ENCODE data around the gene DOP1A.

The DOP1A gene

GRCh38 chr6:83083476-83083875 is 16.0 kb downstream of the DOP1A start:
- Histone ChIP-seq H3K4me1 (ENCODE audit: insufficient read depth, insufficient read length) (no peaks in the 10 kb centered on the region), H3K27me3 (ENCODE audit: insufficient read depth, insufficient read length) (no peaks in the 10 kb centered on the region), H3K9me3 (ENCODE audit: insufficient read depth, low read length) (no peaks in the 10 kb centered on the region), H3K36me3 (ENCODE audit: insufficient read depth, insufficient read length, low read length) (no peaks in the 10 kb centered on the region), H3K4me3 (ENCODE audit: insufficient read length, low read depth) (no peak overlapping the region), H3K9ac (ENCODE audit: insufficient read length, low read depth) (no peak overlapping the region)
- TF ChIP-seq YY1 (IDR thresholded peaks at IDR 0.05; ENCODE audit: insufficient read depth, insufficient read length): no peak
- no peak for TF ChIP-seq SUZ12 (IDR thresholded peaks at IDR 0.05; ENCODE audit: extremely low read depth, insufficient read depth, insufficient read length)
- TF ChIP-seq ZNF274 (IDR thresholded peaks at IDR 0.05; ENCODE audit: low read depth, low read length): no peak
- DNase-seq (ENCODE audit: low read depth, low spot score): no peak

GRCh38 chr6:83086751-83087150 is 19.3 kb downstream of the DOP1A start:
- DNase-seq (ENCODE audit: low read depth, low spot score): no peak
- H3K9me3 ChIP-seq (ENCODE audit: insufficient read depth, low read length): no peaks in the 10 kb centered on the region

GRCh38 chr6:83092756-83093399 is 25.4 kb downstream of the DOP1A start:
- Histone ChIP-seq H3K36me3 (ENCODE audit: insufficient read depth, insufficient read length, low read length) (no peaks in the 10 kb centered on the region), H3K4me1 (ENCODE audit: insufficient read depth, insufficient read length) (no peaks in the 10 kb centered on the region), H3K9ac (ENCODE audit: insufficient read length, low read depth) (no peak overlapping the region), H3K27me3 (ENCODE audit: insufficient read depth, insufficient read length) (no peaks in the 10 kb centered on the region), H3K9me3 (ENCODE audit: insufficient read depth, low read length) (no peaks in the 10 kb centered on the region), H3K4me3 (ENCODE audit: insufficient read length, low read depth) (no peak overlapping the region)
- no peak for DNase-seq (ENCODE audit: low read depth, low spot score)
- TF ChIP-seq ZNF274 (IDR thresholded peaks at IDR 0.05; ENCODE audit: low read depth, low read length) (no peak), SUZ12 (IDR thresholded peaks at IDR 0.05; ENCODE audit: extremely low read depth, insufficient read depth, insufficient read length) (no peak), YY1 (IDR thresholded peaks at IDR 0.05; ENCODE audit: insufficient read depth, insufficient read length) (no peak)

More at GRCh38 chr6:83086751-83087150, 19.3 kb downstream of the DOP1A start:
- Histone ChIP-seq H3K27me3 (ENCODE audit: insufficient read depth, insufficient read length) (no peaks in the 10 kb centered on the region), H3K4me3 (ENCODE audit: insufficient read length, low read depth) (no peak overlapping the region), H3K9ac (ENCODE audit: insufficient read length, low read depth) (no peak overlapping the region), H3K4me1 (ENCODE audit: insufficient read depth, insufficient read length) (no peaks in the 10 kb centered on the region), H3K36me3 (ENCODE audit: insufficient read depth, insufficient read length, low read length) (no peaks in the 10 kb centered on the region)
- TF ChIP-seq SUZ12 (IDR thresholded peaks at IDR 0.05; ENCODE audit: extremely low read depth, insufficient read depth, insufficient read length): no peak
- no peak for TF ChIP-seq YY1 (IDR thresholded peaks at IDR 0.05; ENCODE audit: insufficient read depth, insufficient read length)
- TF ChIP-seq ZNF274 (IDR thresholded peaks at IDR 0.05; ENCODE audit: low read depth, low read length): no peak

- no peak for DNase-seq (ENCODE audit: low read depth, low spot score)
- no peaks in the 10 kb centered on the region for H3K4me1 ChIP-seq (ENCODE audit: insufficient read depth, insufficient read length)
- H3K9ac ChIP-seq (ENCODE audit: insufficient read length, low read depth): no peak overlapping the region
- TF ChIP-seq ZNF274 (IDR thresholded peaks at IDR 0.05; ENCODE audit: low read depth, low read length) (no peak), YY1 (IDR thresholded peaks at IDR 0.05; ENCODE audit: insufficient read depth, insufficient read length) (no peak)
- H3K36me3 ChIP-seq (ENCODE audit: insufficient read depth, insufficient read length, low read length): no peaks in the 10 kb centered on the region
- H3K27me3 ChIP-seq (ENCODE audit: insufficient read depth, insufficient read length): no peaks in the 10 kb centered on the region
- H3K4me3 ChIP-seq (ENCODE audit: insufficient read length, low read depth): no peak overlapping the region
- no peaks in the 10 kb centered on the region for H3K9me3 ChIP-seq (ENCODE audit: insufficient read depth, low read length)
Observed at GRCh38 chr6:83096791-83097190, 29.3 kb downstream of the DOP1A start.

GRCh38 chr6:83097204-83097603 is 29.7 kb downstream of the DOP1A start:
- no peaks in the 10 kb centered on the region for H3K9me3 ChIP-seq (ENCODE audit: insufficient read depth, low read length)
- no peaks in the 10 kb centered on the region for H3K27me3 ChIP-seq (ENCODE audit: insufficient read depth, insufficient read length)
- no peaks in the 10 kb centered on the region for H3K36me3 ChIP-seq (ENCODE audit: insufficient read depth, insufficient read length, low read length)
- no peaks in the 10 kb centered on the region for H3K4me1 ChIP-seq (ENCODE audit: insufficient read depth, insufficient read length)
- TF ChIP-seq SUZ12 (IDR thresholded peaks at IDR 0.05; ENCODE audit: extremely low read depth, insufficient read depth, insufficient read length) (no peak), ZNF274 (IDR thresholded peaks at IDR 0.05; ENCODE audit: low read depth, low read length) (no peak), YY1 (IDR thresholded peaks at IDR 0.05; ENCODE audit: insufficient read depth, insufficient read length) (no peak)
- DNase-seq (ENCODE audit: low read depth, low spot score): no peak
- no peak overlapping the region for H3K9ac ChIP-seq (ENCODE audit: insufficient read length, low read depth)
- H3K4me3 ChIP-seq (ENCODE audit: insufficient read length, low read depth): no peak overlapping the region

- TF ChIP-seq SUZ12 (IDR thresholded peaks at IDR 0.05; ENCODE audit: extremely low read depth, insufficient read depth, insufficient read length) (no peak), YY1 (IDR thresholded peaks at IDR 0.05; ENCODE audit: insufficient read depth, insufficient read length) (no peak), ZNF274 (IDR thresholded peaks at IDR 0.05; ENCODE audit: low read depth, low read length) (no peak)
- no peak for DNase-seq (ENCODE audit: low read depth, low spot score)
Observed at GRCh38 chr6:83097675-83098074, 30.2 kb downstream of the DOP1A start.

GRCh38 chr6:83098589-83098988 is 31.1 kb downstream of the DOP1A start:
- no peaks in the 10 kb centered on the region for H3K27me3 ChIP-seq (ENCODE audit: insufficient read depth, insufficient read length)
- H3K36me3 ChIP-seq (ENCODE audit: insufficient read depth, insufficient read length, low read length): no peaks in the 10 kb centered on the region
- no peak overlapping the region for H3K9ac ChIP-seq (ENCODE audit: insufficient read length, low read depth)
- TF ChIP-seq YY1 (IDR thresholded peaks at IDR 0.05; ENCODE audit: insufficient read depth, insufficient read length): no peak
- no peak for TF ChIP-seq ZNF274 (IDR thresholded peaks at IDR 0.05; ENCODE audit: low read depth, low read length)
- no peak for TF ChIP-seq SUZ12 (IDR thresholded peaks at IDR 0.05; ENCODE audit: extremely low read depth, insufficient read depth, insufficient read length)
- no peak overlapping the region for H3K4me3 ChIP-seq (ENCODE audit: insufficient read length, low read depth)
- no peak for DNase-seq (ENCODE audit: low read depth, low spot score)
- H3K9me3 ChIP-seq (ENCODE audit: insufficient read depth, low read length): no peaks in the 10 kb centered on the region
- H3K4me1 ChIP-seq (ENCODE audit: insufficient read depth, insufficient read length): no peaks in the 10 kb centered on the region

More at GRCh38 chr6:83097675-83098074, 30.2 kb downstream of the DOP1A start:
- Histone ChIP-seq H3K4me1 (ENCODE audit: insufficient read depth, insufficient read length) (no peaks in the 10 kb centered on the region), H3K9me3 (ENCODE audit: insufficient read depth, low read length) (no peaks in the 10 kb centered on the region), H3K4me3 (ENCODE audit: insufficient read length, low read depth) (no peak overlapping the region), H3K9ac (ENCODE audit: insufficient read length, low read depth) (no peak overlapping the region), H3K27me3 (ENCODE audit: insufficient read depth, insufficient read length) (no peaks in the 10 kb centered on the region), H3K36me3 (ENCODE audit: insufficient read depth, insufficient read length, low read length) (no peaks in the 10 kb centered on the region)
